GM12801 (cell line): ENCODE data around the gene RTL1.

ENCODE experiments used
- CTCF ChIP-seq: IDR thresholded peaks from one replicate; pipeline ENCODE4 v1.5.1; 2011; ENCODE audit warnings: control low read depth; ENCODE audit not compliant: insufficient read length; ENCODE audit errors: extremely low read depth

Gene RTL1

GRCh38 chr14:100891051-100891450, 12.5 kb downstream of the RTL1 start:
- TF ChIP-seq CTCF: no peak

- no peak for TF ChIP-seq CTCF
Observed at GRCh38 chr14:100890061-100890850, 13.3 kb downstream of the RTL1 start.

DNA sequence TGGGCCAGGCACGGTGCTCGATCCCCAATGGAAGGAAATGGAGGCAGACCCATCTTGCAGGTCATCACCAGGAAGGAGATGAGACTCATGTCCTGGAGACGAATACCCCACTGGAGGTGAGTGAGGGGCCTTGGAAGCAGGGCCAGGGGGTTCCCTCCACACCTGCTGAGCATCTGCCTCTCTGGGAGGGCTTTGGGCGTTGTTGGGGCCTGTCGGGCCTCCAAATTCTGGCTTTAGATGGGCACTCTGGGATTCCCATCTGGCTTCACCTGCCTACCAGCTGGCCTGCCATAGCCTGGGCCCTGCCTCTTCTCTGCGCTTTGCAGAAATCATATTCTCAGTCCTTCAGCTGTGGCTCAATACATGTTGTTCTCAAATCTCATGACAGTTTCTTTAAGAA, 13.9 kb downstream of the RTL1 start:
- TF ChIP-seq CTCF: no peak

DNA sequence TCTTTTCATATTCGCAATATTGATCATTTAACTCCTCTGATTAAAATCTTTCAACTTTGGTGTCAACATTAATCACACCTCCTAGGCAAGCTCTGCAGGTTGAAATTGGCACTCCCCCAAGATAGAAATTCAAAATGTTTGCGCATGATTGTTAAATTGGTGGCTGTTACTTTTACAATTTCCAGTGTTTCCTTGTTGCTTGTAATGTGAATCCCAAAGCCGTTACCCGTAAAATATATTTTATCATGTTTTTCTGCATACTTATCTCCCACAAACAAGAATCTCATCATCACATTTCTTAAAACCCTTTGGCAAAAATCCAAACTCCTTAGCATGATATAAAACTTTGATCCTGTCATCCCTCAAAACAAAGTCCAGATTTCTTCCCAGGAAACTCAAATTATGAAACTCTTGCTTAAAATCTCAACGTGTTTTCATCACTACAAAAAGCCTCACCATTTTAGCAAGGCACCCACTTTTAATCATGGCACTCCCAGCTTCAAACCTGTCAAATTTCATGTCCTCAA, 14.7 kb downstream of the RTL1 start:
- TF ChIP-seq CTCF: no peak

GRCh38 chr14:100887728-100888335, 15.7 kb downstream of the RTL1 start:
- TF ChIP-seq CTCF: no peak

- TF ChIP-seq CTCF: no peak
Observed at GRCh38 chr14:100885617-100886016, 17.9 kb downstream of the RTL1 start.

DNA sequence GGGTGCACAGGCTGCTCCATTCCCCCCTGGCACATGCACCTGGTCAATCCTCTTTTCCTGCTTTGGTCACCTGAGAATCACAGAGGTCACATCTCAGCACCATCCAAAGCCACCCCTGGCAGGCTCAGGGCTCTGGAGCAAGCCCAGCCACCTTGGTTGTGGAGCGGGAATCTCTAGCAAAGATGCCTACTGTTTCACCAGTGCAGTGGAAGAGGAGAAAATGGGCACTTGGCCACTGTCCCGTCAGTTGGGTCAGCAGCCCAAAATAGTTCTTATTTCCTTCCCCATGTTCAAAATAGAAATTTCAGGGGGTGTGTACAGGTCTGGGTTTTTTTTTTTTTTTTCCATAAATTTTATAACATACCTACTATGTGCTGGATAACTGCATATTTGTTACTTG, 18.3 kb downstream of the RTL1 start:
- TF ChIP-seq CTCF: no peak
